Endothelial cell of umbilical vein (primary cell): ENCODE data around the gene KRTAP4-3. TPM values are rescaled to one million over a fixed set of nuclear protein-coding genes. Genes with fewer than 3 reads are reported as not detected.
"Not testable (repeated sequence)": the region's sequence is repeated elsewhere in the genome, so short reads cannot be mapped to it uniquely, and the experiment has no call there.

Source experiments
- BruUV-seq: library from RNA; stranded (reverse); fragments of 400-500 nt; replicated peaks from 2 replicates; lab custom pipeline; 2021; lab: Mats Ljungman, UMichigan
- CTCF ChIA-PET: fragments of 300-600, 350-600 bp; sonication (Branson Sonifier 250); formaldehyde crosslinking; loops from one replicate; lab custom pipeline; 2021; ENCODE audit warnings: antibody characterized with exemption, inconsistent platforms; lab: Charles Lee
- POLR2A ChIA-PET: fragments of 300-600, 350-600 bp; sonication (Branson Sonifier 250); formaldehyde crosslinking; loops from one replicate; lab custom pipeline; 2021; ENCODE audit warnings: antibody characterized with exemption, inconsistent platforms; lab: Charles Lee
- DNase-seq: peaks from one replicate; pipeline ENCODE4 v3.0.0-alpha.2; 2011; ENCODE audit warnings: low read depth, low spot score
- FAIRE-seq: peaks from 2 replicates; lab custom pipeline; 2011; peaks lifted over from hg19 to GRCh38; lab: Jason Lieb, UNC
- H2AFZ ChIP-seq: 2 replicates; pipeline ENCODE4 v1.6.0; 2012; ENCODE audit warnings: low read depth, low read length, control low read depth, inconsistent platforms
- H3K27ac ChIP-seq: 2 replicates; pipeline ENCODE4 v1.5.1; 2011; ENCODE audit warnings: low read depth, mild to moderate bottlenecking, control low read depth, low read length, moderate library complexity; ENCODE audit not compliant: insufficient read depth
- H3K27me3 ChIP-seq, 2 experiments: 2 replicates each; pipeline versions ENCODE4 v1.6.0 to v1.6.1; 2011; ENCODE audit warnings: low read length in 2 of 2, mixed read lengths in 1 of 2; ENCODE audit not compliant: control insufficient read depth in 2 of 2, insufficient read depth in 2 of 2
- H3K36me3 ChIP-seq, 2 experiments: 2 replicates in 1 of 2; 3 replicates in 1 of 2; pipeline ENCODE4 v1.5.1; 2011; ENCODE audit warnings: low read length in 2 of 2, mild to moderate bottlenecking in 1 of 2, moderate library complexity in 1 of 2; ENCODE audit not compliant: control insufficient read depth in 2 of 2, insufficient read depth in 2 of 2; ENCODE audit errors: extremely low read depth in 1 of 2
- H3K4me1 ChIP-seq: 3 replicates; pipeline ENCODE4 v1.5.1; 2011; ENCODE audit warnings: mild to moderate bottlenecking, low read length; ENCODE audit not compliant: control insufficient read depth, insufficient read depth; ENCODE audit errors: extremely low read depth
- H3K4me2 ChIP-seq: 2 replicates; pipeline ENCODE4 v1.6.1; 2011; ENCODE audit warnings: low read length, control low read depth, mixed read lengths; ENCODE audit not compliant: insufficient read depth
- H3K4me3 ChIP-seq, 3 experiments: fragments of 200-600 bp in 1 of 3; sonication (generic), shearing (Covaris generic) in 1 of 3; replicated peaks in 1 of 3; 2 replicates each; pipeline ENCODE4 v1.5.1; 2011 to 2016; ENCODE audit warnings: control low read depth in 3 of 3, low read length in 3 of 3, mild to moderate bottlenecking in 2 of 3, inconsistent platforms in 1 of 3, low read depth in 1 of 3, moderate library complexity in 1 of 3; ENCODE audit not compliant: insufficient read depth in 1 of 3
- H3K79me2 ChIP-seq: 2 replicates; pipeline ENCODE4 v1.6.0; 2012; ENCODE audit warnings: low read length, inconsistent platforms; ENCODE audit not compliant: control insufficient read depth, insufficient read depth
- H3K9ac ChIP-seq: replicated peaks from 2 replicates; pipeline ENCODE3; 2011; ENCODE audit warnings: low read length, control low read depth; ENCODE audit not compliant: insufficient read depth; ENCODE audit errors: extremely low read depth
- H3K9me1 ChIP-seq: replicated peaks from 3 replicates; pipeline ENCODE4 v1.6.0; 2011; ENCODE audit warnings: mild to moderate bottlenecking, low read length; ENCODE audit not compliant: control insufficient read depth, insufficient read depth; ENCODE audit errors: extremely low read depth
- H3K9me3 ChIP-seq: replicated peaks from 2 replicates; pipeline ENCODE4 v1.5.1; 2012; ENCODE audit warnings: low read length, inconsistent platforms; ENCODE audit not compliant: control insufficient read depth, insufficient read depth
- H4K20me1 ChIP-seq: replicated peaks from 2 replicates; pipeline ENCODE3; 2011; ENCODE audit warnings: mild to moderate bottlenecking, low read length; ENCODE audit not compliant: control insufficient read depth, insufficient read depth; ENCODE audit errors: extremely low read depth
- CTCF ChIP-seq, 2 donors: IDR thresholded peaks; 1 replicate in 1 of 2; 2 replicates in 1 of 2; pipeline ENCODE4 v1.5.1; 2011; ENCODE audit warnings: low read length in 2 of 2, mild to moderate bottlenecking in 2 of 2, moderate library complexity in 2 of 2, control low read depth in 1 of 2, inconsistent platforms in 1 of 2, low read depth in 1 of 2; ENCODE audit not compliant: insufficient read depth in 1 of 2; ENCODE audit errors: extremely low read depth in 1 of 2
- EZH2 ChIP-seq: IDR thresholded peaks from 2 replicates; pipeline ENCODE4 v1.6.1; 2012; ENCODE audit warnings: borderline replicate concordance, low read depth, mild to moderate bottlenecking, moderate library complexity, low read length, inconsistent platforms; ENCODE audit not compliant: severe bottlenecking
- FOS ChIP-seq: IDR thresholded peaks from 2 replicates; pipeline ENCODE4 v1.6.1; 2011; ENCODE audit warnings: mild to moderate bottlenecking, low read length, moderate library complexity, borderline replicate concordance; ENCODE audit not compliant: insufficient read depth
- GATA2 ChIP-seq: IDR thresholded peaks from 2 replicates; pipeline ENCODE4 v1.7.0; 2011; ENCODE audit warnings: low read depth, mild to moderate bottlenecking, moderate library complexity, mixed read lengths, low read length; ENCODE audit not compliant: insufficient read length, insufficient read depth
- JUN ChIP-seq: IDR thresholded peaks from 2 replicates; pipeline ENCODE4 v1.6.1; 2011; ENCODE audit warnings: borderline replicate concordance, low read depth; ENCODE audit not compliant: insufficient read length, insufficient read depth
- MAX ChIP-seq: IDR thresholded peaks from 2 replicates; pipeline ENCODE4 v1.6.1; 2011; ENCODE audit not compliant: insufficient read depth, insufficient read length
- MYC ChIP-seq: IDR thresholded peaks from one replicate; pipeline ENCODE4 v1.6.1; 2011; ENCODE audit warnings: mild to moderate bottlenecking, low read depth, low read length
- POLR2A ChIP-seq: IDR thresholded peaks from 2 replicates; pipeline ENCODE4 v1.6.1; 2012; ENCODE audit warnings: low read depth, mild to moderate bottlenecking, control low read depth, low read length
- POLR2AphosphoS5 ChIP-seq: IDR thresholded peaks from 2 replicates; pipeline ENCODE4 v1.6.1; 2012; ENCODE audit warnings: low read depth, mild to moderate bottlenecking, control low read depth, low read length, moderate library complexity; ENCODE audit not compliant: insufficient read depth
- dilution Hi-C: fragments of 300-500 bp; cut with MboI; formaldehyde crosslinking; loops from one replicate; pipeline ENCODE4 v1.15.0; 2019; ENCODE audit warnings: low sequenced_read_pairs; ENCODE audit not compliant: extremely low pct_ligation_motif_present
- intact Hi-C: fragments of 100-400 bp; cut with micrococcal nuclease; formaldehyde crosslinking; loops from one replicate; pipeline ENCODE4 v1.10.0; 2022
- polyA plus RNA-seq, 4 experiments: library from polyadenylated mRNA; depleted of rRNA in 3 of 4; stranded (reverse) in 3 of 4; unstranded in 1 of 4; fragments of >200 nt; gene quantifications; 2 replicates each; pipeline versions ENCODE4 v1.2.1 to v1.2.3, GENCODE V29; 2011 to 2012; ENCODE audit warnings: missing spikeins in 1 of 4
- total RNA-seq: library from RNA; stranded (reverse); gene quantifications from 2 replicates; pipeline ENCODE4 v1.2.3, GENCODE V29; 2021

KRTAP4-3 gene
- total and polyA plus RNA-seq, 2 donors (not counting 3 experiments of a cell fraction or from before 2014, with no cell fraction given) = not detected

GRCh38 chr17:41196068-41196467 is 28.0 kb upstream of the KRTAP4-3 start:
- dilution Hi-C loops = no loop called here
- H4K20me1 ChIP-seq = no peaks in the 10 kb centered on the region
- no TSS peak for BruUV-seq
- H3K4me2 ChIP-seq = no peak overlapping the region
- ChIA-PET CTCF (no interaction called here), POLR2A (no interaction called here)
- no peak overlapping the region for H3K4me3 ChIP-seq
- no peaks in the 10 kb centered on the region for H3K4me1 ChIP-seq
- no peak overlapping the region for H3K9ac ChIP-seq
- DNase-seq = no peak
- no peak overlapping the region for H3K27ac ChIP-seq
- no peaks in the 10 kb centered on the region for H3K9me1 ChIP-seq
- H3K36me3 ChIP-seq = no peaks in the 10 kb centered on the region
- no peaks in the 10 kb centered on the region for H3K79me2 ChIP-seq
- no peaks in the 10 kb centered on the region for H3K27me3 ChIP-seq
- H2AFZ ChIP-seq = no peak overlapping the region
- no peak for TF ChIP-seq FOS
- H3K9me3 ChIP-seq = no peaks in the 10 kb centered on the region
- intact Hi-C loops = no loop called here
- FAIRE-seq = no peak

GRCh38 chr17:41190328-41190727 is 22.3 kb upstream of the KRTAP4-3 start:
- Histone ChIP-seq H3K27me3 (no peaks in the 10 kb centered on the region), H3K9me3 (no peaks in the 10 kb centered on the region), H3K4me3 (no peak overlapping the region), H3K4me2 (no peak overlapping the region), H3K9me1 (no peaks in the 10 kb centered on the region), H3K79me2 (no peaks in the 10 kb centered on the region), H2AFZ (no peak overlapping the region), H3K36me3 (no peaks in the 10 kb centered on the region), H3K27ac (no peak overlapping the region), H4K20me1 (no peaks in the 10 kb centered on the region), H3K4me1 (no peaks in the 10 kb centered on the region), H3K9ac (no peak overlapping the region)
- DNase-seq = no peak
- intact Hi-C loops = no loop called here
- POLR2A ChIA-PET = no interaction called here
- CTCF ChIA-PET = no interaction called here
- TF ChIP-seq MYC (no peak), CTCF (IDR thresholded peaks at IDR 0.05; ENCODE audit: extremely low read depth in 1 of 2, insufficient read depth in 1 of 2, low read depth in 1 of 2, low read length in 2 of 2) (no peak), JUN (no peak), EZH2 (no peak), POLR2A (no peak), POLR2AphosphoS5 (no peak), GATA2 (no peak), FOS (no peak), MAX (no peak)
- BruUV-seq = no TSS peak
- no peak for FAIRE-seq
- dilution Hi-C loops = no loop called here

GRCh38 chr17:41189837-41190318 is 21.9 kb upstream of the KRTAP4-3 start, which contains the start of gene KRTAP9-1:
TSS of gene KRTAP9-1 (plus strand) at chr17:41189887. CDS start at chr17:41189887, 0 bp downstream.
- FAIRE-seq, H2AFZ ChIP-seq, H4K20me1 ChIP-seq, H3K36me3 ChIP-seq, intact Hi-C loops, H3K9ac ChIP-seq, H3K4me1 ChIP-seq, H3K9me3 ChIP-seq, H3K4me2 ChIP-seq, dilution Hi-C loops, H3K9me1 ChIP-seq, POLR2A ChIA-PET, BruUV-seq, H3K79me2 ChIP-seq, CTCF ChIA-PET, H3K27me3 ChIP-seq, DNase-seq, H3K4me3 ChIP-seq, H3K27ac ChIP-seq: not testable (repeated sequence)
